ENCODE measurements around the gene SLC6A12. TPM values are rescaled to one million over a fixed set of nuclear protein-coding genes. Genes with fewer than 3 reads are reported as not detected.

Gene SLC6A12
- total RNA-seq, 1 experiment from 2014 or later, result not detected

- Histone ChIP-seq H3K4me1 (ENCODE audit: insufficient read depth, low read length) (no peaks in the 10 kb centered on the region), H3K4me3 (ENCODE audit: low read length) (no peak overlapping the region), H3K4me2 (ENCODE audit: low read length) (no peak overlapping the region), H3K36me3 (ENCODE audit: low read depth, low read length) (no peaks in the 10 kb centered on the region), H4K20me1 (ENCODE audit: low read length) (no peaks in the 10 kb centered on the region), H2AFZ (ENCODE audit: low read length) (no peak overlapping the region), H3F3A (ENCODE audit: low read length, unreplicated experiment) (no peaks in the 10 kb centered on the region), H3K27me3 (ENCODE audit: low read length) (peaks cover 69% of the 10 kb centered on the region), H3K9ac (ENCODE audit: low read length) (no peak overlapping the region), H3K79me2 (ENCODE audit: low read length) (no peaks in the 10 kb centered on the region), H3K9me2 (replicated peaks; ENCODE audit: low read length) (no peaks in the 10 kb centered on the region), H3K9me3 (ENCODE audit: low read length) (no peaks in the 10 kb centered on the region), H3K27ac (ENCODE audit: low read length) (no peak overlapping the region)
- no TSS peak for BruUV-seq (replicated peaks)
- CTCF ChIA-PET, result no interaction called here
- no peak for ATAC-seq
- TF ChIP-seq EZH2phosphoT487 (IDR thresholded peaks at IDR 0.05; ENCODE audit: borderline replicate concordance, low read length) (no peak), EZH2 (IDR thresholded peaks at IDR 0.05; ENCODE audit: low read length, unreplicated experiment) (no peak), CTCF (conservative IDR thresholded peaks at IDR 0.05; ENCODE audit: low read depth, low read length) (no peak)
- POLR2A ChIA-PET (ENCODE audit: unreplicated experiment), result no interaction called here
- DNase-seq, result no peak
- intact Hi-C loops (cut with micrococcal nuclease), result no loop called here
These were observed 15.7 kb upstream of the SLC6A12 start for GRCh38 chr12:229441-230191.

DNA sequence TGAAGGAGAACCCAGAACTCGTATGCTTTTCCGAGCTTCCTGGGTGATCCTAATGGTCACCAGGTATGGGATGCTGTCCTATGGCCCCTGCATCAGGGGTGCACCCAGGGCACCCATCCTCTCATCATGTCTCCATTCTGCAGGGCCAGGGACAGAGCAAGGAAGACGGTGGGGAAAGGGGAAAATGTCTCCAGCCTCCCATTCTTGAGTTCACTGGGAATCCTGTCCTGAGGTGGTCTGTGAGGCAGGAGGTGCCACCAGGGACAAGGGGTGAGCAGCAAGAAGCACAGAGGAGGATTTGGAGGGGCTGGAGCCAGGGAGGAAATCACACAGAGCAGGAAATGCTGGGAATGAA is 14.9 kb upstream of the SLC6A12 start:
- no peak overlapping the region for H2AFZ ChIP-seq (ENCODE audit: low read length)
- no peaks in the 10 kb centered on the region for H3K9me3 ChIP-seq (ENCODE audit: low read length)
- no peaks in the 10 kb centered on the region for H3K9me2 ChIP-seq (replicated peaks; ENCODE audit: low read length)
- TF ChIP-seq CTCF (conservative IDR thresholded peaks at IDR 0.05; ENCODE audit: low read depth, low read length) (no peak), EZH2phosphoT487 (IDR thresholded peaks at IDR 0.05; ENCODE audit: borderline replicate concordance, low read length) (no peak), EZH2 (IDR thresholded peaks at IDR 0.05; ENCODE audit: low read length, unreplicated experiment) (no peak)
- CTCF ChIA-PET, result no interaction called here
- POLR2A ChIA-PET (ENCODE audit: unreplicated experiment), result no interaction called here
- H3K27me3 ChIP-seq (ENCODE audit: low read length), result peaks cover 69% of the 10 kb centered on the region
- H3F3A ChIP-seq (ENCODE audit: low read length, unreplicated experiment), result no peaks in the 10 kb centered on the region
- no peak overlapping the region for H3K4me3 ChIP-seq (ENCODE audit: low read length)
- ATAC-seq (no peak), DNase-seq (no peak)
- H3K4me1 ChIP-seq (ENCODE audit: insufficient read depth, low read length), result no peaks in the 10 kb centered on the region
- H3K9ac ChIP-seq (ENCODE audit: low read length), result no peak overlapping the region
- no peak overlapping the region for H3K27ac ChIP-seq (ENCODE audit: low read length)
- no peak overlapping the region for H3K4me2 ChIP-seq (ENCODE audit: low read length)
- no peaks in the 10 kb centered on the region for H4K20me1 ChIP-seq (ENCODE audit: low read length)
- intact Hi-C loops (cut with micrococcal nuclease), result no loop called here
- no peaks in the 10 kb centered on the region for H3K36me3 ChIP-seq (ENCODE audit: low read depth, low read length)
- no TSS peak for BruUV-seq (replicated peaks)
- H3K79me2 ChIP-seq (ENCODE audit: low read length), result no peaks in the 10 kb centered on the region
